Activated CD4-positive, alpha-beta T cell treated with anti-CD3 and anti-CD28 coated beads for 48 hours (primary cell): Measurements from ENCODE around the gene FCN1.

Experiments used
- DNase-seq: peaks from one replicate; pipeline ENCODE4 v3.0.0-alpha.2; 2020

FCN1 gene

DNA sequence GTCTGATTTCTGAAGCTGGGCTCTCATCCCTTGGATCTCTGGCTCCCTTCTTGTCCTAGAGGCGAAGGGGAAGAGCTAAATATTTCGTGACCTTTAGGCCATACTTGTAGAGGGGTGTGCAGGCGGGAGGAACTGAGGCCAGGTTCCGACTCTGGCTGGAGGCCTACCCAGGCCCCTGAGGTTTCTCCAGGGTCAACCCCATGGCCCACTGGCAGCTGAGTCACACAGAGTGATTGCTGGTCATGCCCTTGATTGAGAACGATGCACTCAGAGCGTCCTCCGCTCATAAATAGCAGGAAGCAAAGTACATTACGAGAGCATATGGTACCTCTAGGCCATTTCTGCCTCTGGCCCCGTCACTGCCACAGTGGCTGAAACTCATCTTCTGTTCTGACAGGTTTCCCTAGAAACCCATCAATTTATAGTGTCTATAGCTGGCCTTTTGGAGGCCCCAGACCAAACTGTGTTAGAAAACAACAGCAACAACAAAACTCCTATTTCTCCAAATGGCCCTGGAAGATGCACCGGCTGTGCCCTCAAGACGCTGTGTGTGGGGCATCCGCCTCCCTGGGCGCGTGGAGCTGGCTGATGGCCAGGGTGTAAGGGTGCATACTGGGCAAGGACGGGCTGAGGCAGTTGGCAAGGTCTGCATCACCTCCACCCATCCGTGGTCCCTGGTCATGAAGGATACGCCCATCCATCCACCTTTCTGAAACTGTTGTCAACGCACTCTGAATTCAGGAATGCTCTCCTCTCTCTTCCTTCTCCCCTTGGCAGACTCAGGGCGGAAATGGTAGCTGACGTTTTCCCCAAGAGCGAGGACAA, 32.9 kb upstream of the FCN1 start:
- DNase-seq = no peak

DNA sequence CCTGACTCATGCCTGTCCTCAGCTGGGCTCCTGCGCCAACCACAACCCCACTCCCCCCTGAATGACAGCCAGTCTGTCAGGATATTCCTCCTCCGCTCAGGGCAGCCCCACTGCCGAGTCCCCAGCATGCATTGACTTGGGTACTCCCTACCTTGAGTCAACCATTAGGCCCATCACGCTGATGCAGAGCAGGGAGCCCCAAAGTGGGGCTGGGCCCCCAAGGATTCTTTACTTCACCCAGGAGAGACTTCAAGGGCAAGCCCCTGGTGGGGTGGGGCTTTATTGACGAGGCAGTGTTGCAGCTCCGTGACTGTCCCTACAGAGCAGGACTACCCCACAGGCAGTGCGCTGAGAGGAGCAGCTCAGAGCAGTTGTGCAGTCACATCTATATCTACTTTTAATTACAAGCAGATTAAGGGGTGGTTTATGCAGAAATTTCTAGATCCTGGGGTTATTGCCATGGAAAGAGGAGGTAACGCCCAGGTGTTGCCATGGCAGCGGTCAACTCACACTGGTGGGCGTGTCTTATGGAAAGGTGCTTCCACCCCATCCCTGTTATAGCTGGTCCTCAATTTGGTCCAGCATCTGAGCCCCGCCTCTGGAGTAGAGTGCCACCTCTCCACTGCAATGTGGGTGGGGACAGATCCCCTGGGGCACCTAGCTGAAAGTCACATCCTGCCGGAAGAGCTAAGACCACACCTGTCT, 32.1 kb upstream of the FCN1 start:
- DNase-seq = no peak

DNA sequence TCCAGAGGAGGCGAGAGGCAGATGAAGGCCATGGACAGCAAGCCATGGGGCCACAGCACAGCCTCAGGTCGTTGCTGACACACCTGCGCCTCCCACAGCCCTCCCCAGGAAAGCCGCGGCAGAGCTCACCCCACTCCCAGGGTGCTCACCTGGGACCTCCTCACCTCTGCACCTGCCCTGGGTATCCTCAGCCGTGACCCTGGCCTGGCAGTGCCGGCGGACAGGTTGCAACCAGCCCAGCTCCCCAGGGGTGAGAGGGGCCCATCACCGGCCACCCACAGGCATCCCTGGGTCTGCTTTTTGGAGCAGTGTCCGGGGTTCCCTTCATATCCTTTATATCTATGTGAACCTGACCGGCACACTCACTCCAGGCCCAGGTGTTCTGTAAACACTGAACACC, 30.4 kb upstream of the FCN1 start:
- DNase-seq = no peak

DNA sequence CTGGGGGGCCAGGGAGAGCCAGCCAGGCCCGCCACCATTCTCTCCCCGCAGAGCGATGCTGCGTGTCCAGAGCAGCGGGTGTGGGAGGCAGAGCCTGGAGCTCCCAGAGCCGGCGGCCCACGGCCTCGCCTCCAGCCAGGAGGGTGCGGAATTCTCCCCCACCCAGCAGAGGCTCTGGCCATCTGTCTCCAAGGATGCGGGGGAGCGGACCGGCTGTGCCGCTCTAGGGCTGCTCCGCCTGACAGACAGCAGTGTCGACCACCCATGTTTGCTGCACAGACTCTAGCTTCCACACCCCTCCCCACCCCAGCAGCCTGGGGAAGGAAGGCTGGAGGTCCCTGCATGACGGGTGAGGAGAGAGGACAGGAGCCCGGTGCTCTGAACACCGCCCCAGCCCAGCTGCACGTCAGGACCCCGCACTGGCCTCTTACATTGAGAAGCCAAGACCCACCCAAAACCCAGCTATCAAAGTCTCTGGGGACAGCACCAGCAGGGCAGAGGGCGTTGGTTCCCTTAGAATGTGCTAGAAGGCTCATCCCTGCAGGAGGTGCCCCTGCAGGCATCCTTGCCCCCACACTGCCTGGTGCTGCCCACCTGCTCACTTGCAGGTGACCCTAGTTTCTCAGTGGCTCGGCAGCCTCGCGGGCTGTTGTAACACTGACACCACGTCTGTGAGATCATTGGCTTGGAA, 29.7 kb upstream of the FCN1 start:
- no peak for DNase-seq

DNA sequence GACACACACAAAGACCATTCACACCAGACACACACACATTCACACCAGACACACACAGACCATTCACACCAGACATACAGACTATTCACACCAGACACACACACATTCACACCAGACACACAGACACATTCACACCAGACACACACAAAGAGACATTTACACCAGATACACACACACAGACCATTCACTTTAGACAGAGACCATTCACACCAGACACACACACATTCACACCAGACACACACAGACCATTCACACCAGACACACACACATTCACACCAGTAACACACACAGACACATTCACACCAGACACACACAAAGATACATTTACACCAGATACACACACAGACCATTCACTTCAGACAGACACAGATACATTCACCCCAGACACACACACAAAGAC, 29.0 kb upstream of the FCN1 start:
- DNase-seq = no peak

DNA sequence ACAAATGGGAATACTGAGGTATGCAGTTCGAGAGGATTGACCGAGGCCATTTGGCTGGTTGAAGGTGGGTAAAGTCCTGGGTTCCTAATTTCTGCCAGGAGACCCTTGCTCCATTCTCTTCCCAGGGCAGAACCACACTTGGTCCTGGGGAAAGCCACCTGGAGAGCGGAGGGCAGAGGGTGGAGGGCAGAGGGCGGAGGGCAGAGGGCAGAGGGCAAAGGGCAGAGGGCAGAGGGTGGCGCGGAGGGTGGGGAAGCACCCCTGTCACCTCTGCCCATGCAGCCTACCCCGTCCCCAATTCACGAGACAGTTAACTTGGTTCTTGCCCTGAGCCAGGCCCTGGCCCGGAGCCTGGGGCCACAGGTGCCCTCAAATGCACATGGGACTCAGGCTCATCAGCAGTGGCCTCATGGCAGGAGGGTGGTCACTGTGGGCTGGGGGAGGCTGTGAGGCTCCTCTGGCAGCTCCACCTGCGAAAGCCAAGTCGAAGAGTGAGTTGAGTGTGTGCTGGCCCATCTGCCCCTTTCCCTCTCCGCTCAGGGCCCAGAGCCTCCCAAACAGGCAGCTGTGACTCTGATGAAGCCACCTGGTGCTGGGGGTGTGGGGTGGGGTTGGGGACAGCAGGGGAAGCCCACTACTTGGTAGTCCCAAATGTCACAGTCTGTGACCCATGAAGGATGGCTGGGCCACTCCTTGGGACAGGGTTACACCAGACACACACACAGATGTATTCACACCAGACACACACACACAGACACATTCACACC, 28.0 kb upstream of the FCN1 start:
- DNase-seq = no peak

DNA sequence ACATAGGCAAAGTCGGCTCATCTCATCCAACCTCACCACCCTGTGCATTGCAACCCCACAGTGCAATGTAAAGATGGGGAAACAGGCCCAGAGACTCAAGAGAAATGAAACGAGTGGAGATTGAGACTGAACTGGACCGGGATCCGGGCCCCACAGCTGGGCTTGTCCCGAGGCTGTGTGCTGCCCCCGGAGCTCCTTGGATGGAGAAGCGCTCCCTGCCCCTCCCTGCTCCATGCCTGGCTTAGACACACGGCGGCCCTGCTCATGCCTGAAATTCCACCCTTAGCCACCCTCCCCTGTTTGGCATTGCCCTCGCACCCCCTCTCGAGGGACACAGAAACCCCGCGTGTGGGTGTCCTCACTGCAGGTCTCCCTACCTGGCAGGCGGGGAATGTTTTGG, 27.2 kb upstream of the FCN1 start:
- DNase-seq = no peak

DNA sequence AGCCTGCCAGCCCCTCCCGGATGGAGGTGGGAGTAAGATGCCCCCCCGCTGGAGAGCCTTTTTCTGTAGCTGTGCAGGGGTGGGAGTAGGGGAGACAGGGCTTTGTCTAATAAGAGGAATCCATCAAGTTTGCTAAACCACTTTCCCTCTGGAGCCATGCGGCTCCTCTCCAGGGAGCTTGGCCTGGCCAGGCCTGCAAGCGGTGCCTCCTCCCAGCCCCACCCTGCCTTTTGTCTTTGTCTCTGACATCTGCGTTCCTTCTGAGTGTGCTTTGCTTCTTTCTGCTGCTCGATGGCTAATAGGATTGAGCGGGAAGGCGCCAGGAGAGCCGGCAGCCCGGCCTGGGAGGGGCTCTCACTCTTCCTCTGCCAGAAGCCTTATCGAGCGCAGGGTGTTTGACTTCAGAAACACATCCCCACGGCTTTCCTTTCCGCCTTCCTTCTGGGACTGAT, 26.7 kb upstream of the FCN1 start:
- no peak for DNase-seq

DNA sequence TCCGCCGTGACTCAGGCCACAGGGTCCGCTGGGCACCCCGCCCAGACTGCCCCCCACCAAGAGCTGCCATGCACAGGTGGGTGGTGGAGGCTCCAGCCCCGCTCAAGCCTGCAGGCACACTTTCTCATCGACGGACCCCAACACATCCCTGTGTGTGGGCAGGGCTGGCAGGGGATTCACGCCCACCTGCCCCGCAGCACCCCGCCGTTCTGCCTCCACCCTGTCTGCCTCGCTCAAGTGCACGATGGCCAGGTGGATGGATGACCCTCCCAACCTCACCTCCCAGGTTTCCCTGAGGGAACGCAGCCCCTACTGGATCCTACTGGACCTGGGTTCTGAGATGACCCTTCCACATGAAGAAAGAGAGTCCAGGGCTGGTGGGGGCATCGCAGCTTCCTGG, 26.1 kb upstream of the FCN1 start:
- no peak for DNase-seq

DNA sequence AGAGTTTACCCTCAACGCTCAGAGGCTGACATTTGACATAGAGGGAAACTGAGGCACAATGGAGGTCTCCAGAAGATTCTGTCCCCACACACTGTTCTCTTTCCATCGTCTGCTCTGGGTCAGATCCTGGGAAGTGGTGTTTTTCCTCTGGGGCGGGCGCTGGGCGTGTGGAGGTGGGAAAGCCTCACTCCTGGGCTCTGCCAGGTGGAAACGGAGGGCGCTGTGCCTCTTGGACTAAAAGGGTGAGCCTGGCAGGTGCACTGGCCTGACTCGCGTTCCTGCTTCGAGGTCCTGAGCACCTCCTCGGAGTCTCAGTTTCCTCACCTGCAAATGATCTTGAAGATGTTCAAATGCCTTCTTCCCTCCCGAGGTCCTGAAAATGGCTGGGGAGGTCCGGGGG, 25.7 kb upstream of the FCN1 start:
- DNase-seq = no peak

DNA sequence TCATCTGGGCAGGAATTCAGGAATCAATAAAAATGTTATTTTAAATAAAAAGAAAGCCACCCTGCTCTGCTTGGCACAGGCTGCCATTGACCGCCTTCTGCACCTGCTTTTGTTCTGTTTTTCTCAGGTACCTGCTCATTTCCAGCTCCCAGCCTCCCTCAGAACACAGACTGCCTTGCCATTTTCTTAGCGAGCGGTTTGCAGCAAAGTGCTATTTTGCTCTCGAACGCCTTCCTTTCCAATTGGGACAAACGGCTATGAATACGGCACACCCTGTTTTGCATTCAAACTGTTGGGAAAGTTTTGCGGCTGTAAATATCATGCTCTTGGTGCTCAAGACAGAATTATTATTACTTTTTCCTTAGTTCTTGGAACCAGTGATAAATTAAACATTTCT, 25.1 kb upstream of the FCN1 start:
- no peak for DNase-seq

DNA sequence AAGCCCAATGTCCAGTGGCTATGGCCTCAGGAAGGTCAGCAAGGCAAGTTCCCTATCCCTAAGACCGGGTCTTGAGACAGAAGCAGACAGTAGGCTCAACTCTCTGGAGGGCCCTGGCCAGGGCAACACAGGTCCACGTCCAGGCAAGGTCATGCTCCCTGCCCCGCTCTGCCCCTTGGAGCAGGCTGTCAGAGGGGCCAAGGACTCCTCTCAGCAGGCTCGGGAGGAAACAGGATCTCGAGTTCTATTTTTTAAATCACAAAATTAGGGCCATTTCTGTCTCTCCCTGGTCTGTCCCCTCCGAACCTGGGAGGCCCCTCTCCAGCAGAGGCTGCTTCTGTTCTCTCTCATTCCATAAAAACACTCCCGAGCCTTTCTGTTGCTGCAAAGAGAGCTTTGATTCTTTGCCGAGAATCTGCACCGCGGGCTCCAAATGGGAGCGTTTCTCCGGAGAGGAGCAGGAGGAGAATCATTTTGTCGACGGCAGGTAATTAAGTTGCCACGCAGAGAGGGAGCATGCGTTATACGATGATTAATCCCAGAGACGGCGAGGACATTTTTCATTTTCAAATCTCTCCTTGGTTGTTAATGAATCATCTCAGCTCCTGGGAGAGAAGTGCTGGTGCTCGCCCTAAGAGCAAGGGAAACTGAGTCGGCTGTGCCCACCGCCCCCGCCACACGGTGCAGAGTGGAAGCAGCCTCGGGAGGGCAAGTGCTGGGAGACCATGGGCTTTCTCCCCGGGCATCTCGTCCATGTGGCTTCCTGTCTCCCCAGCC, 24.5 kb upstream of the FCN1 start:
- DNase-seq = no peak

DNA sequence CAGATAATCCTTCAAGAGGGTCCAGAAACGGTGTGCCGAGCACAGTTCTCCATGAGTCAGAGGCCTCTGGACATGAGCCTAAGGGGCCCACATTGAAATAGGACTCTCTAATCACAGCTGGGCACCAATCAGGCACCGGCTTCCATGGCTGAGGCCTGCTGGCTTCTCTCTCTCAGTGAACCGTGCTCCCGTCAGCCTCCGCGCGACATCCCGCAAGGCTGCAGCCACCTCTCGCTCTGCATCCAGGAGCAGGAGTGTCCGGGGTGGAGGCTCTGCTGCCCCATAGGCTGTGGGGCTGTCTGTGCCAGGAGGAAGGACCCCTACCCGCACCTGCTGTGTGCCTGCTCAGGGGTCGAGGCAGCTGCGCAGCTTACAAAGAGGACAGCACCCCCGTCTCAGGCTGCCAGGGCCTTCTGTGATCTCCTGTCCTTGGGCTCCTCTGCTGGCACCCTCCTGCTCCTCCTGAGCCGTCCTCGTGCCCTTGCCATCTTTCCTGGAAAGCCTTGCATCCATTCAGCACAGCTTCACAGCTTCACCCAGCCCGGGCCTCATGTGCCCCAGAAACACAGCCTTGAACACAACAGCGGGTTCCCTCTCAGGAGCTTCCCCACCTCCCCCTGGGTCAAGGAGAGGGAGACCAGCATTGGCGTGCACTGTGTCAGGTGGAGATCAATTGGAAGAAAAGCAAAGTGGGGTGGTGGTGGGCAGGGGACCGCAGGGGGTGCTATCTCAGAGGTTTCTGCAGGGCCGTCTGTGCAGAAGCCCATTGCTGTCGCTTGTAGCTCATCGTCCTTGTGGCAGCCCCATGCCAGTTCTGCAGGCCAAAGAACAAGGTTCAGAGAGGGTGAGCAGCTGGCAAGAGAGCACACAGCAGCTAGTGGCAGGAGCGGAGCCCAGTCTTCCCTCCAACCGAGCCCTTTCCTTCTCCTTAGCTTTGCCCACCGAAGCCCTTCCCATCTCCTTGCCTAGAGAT, 22.8 kb upstream of the FCN1 start:
- no peak for DNase-seq

DNA sequence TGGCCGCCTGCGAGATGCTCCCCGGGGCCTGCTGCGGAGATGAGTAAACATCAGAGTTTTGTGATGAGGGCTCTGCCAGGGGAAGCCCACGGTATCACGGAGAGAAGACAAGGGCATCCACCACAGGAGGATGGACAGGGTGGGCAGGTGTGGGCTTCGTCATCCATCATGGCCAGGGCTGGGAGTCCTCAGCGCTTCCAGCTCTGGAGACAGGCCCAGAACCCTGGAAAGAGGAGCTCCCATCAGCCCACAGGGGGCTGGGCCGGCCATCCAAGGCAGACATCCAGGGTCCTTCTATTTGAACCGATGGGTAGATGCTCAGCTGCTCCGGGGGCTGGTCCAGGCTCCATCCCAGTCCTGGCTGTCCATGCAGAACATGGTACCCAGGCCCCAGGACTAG, 22.1 kb upstream of the FCN1 start:
- DNase-seq = no peak

DNA sequence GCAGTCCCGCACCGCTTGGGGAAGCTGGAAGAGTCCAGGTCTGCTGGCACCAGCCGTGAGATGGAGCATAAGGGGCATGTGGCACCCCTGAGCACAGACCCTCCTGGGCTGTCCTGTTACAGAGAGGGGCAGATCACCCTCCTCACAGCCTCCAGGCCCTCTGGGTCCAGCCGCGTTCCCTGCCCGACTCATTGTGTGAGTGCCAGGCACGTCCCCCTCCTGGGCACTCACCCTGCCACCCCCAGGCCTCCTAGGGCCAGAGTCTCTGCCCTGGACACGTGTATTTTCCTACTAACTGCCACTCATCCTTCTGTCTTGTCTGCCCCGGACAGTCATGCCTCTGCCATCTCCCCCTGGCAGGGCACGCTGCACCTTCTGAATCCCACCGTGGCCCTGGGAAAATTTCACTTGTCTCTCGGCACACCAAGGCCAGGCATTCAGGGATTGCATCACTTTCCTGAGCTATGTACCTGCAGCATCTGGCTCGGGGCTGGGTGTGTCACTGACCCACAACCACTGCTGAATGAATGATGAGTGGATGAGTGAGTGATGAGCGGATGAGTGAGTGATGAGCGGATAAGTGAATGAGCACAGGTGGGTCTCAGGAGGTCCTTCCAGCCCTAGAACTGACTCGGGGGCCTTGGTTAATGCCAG, 21.5 kb upstream of the FCN1 start:
- DNase-seq = no peak

DNA sequence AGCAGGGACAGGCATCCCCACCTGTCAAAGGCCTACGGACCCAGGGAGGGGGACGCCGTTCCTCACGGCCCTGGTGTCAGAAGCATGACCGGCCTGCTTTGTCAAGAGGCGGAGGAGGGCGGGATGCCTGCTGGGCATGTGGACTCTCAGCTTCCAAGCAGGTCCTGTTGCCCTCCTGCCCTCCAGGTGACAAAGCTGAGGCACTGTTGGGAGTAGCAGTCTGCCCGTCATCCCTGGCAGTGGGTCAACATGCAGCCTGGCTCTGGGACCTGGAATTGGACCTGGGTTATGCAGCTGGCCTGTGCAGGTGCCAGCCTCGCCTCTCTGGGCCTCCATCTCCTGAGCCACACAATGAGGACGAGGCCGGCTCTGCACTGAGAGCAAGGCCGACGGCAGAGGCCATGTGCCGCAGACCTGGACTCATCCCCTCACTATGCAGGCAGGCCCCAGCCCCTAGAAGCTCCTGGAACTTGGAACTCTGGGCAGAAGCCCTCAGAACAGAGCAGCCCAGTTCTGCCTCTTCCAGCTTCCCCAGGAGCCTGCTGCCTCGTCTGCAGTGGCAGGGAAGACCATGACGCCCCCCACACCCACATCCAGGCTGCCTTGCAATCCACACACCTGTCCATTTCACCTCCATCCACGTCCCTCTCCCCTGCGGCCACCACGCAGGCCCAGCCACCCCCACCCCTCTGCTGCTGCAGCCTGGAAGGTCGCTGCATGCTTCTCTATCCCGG, 20.8 kb upstream of the FCN1 start:
- no peak for DNase-seq

DNA sequence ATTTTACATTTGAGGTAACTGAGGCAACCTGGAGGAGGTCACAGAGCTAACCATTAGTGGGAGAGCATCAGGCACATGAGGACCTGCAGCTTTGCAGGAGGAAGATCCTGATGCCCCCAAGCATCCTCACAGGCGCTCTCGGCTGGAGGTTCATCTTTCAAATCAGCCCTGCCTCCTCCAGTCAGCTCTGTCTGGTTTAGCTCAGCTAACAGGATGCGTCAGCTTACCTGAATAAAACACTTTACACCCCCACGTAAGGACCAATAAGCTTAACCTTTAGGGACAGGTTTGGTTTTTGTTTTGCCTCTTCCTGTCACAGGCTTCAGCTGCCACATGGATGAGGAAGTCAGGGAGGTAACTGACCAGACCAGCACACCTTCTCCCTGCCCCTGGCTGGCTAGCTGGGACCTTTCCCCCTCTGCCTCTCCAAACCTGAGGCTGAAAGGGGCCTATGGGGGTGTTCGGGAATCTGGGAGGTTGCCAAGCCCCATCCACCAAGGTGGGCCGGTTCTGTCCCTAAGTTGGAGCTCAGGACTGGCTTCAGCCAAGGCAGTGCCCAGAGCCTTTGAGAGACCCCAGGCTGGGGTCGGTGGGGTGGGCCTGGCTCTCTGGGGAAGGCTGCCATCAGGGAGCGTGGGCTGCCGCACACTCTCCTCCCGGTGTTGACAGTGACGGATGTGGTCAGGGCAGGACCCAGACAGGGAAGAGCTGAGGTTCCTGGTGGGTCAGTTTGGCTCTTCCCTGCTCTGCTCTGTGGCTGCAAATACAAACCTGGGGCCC, 20.0 kb upstream of the FCN1 start:
- no peak for DNase-seq

DNA sequence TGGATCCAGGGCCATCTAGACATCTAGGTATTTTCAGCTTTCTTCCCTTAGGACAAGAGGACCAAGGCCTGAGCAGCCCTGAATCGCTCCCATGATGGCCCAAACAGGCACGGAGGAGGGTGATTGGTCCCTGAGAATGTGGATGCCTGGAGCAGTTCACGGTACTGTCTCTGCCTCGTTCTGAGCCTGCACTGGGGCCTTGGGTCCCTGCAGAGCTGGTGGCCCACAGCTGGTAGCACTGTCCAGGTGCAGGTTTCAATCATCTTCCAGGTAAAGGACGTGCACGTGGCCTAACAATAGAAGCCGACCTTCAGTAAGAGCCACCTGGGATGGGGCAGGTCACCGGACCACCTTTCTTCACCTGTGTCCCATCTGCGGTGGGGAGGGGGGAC, 19.4 kb upstream of the FCN1 start:
- no peak for DNase-seq
